ENCODE results near the gene SORL1.
A peak's percentile ranks its signal among the peaks of the same experiment; 100 is the strongest.

The SORL1 gene

GRCh38 chr11:121445071-121445768 is 6.9 kb upstream of the SORL1 start:
- H3K4me3 ChIP-seq (ENCODE audit: low read depth in 1 of 2, low read length in 2 of 2), result no peak overlapping the region

GRCh38 chr11:121446752-121447156 is 5.4 kb upstream of the SORL1 start:
- no peak overlapping the region for H3K27ac ChIP-seq (ENCODE audit: low read length)
- peaks cover 0 to 7% of the 10 kb centered on the region in 2 donors for H3K4me1 ChIP-seq (ENCODE audit: control insufficient read depth in 1 of 2, insufficient read depth in 2 of 2, low read length in 2 of 2)
- H3K27me3 ChIP-seq (ENCODE audit: low read depth, low read length), result no peaks in the 10 kb centered on the region
- H3K4me3 ChIP-seq (ENCODE audit: low read depth in 1 of 2, low read length in 2 of 2), result no peak overlapping the region
- no peaks in the 10 kb centered on the region for H3K36me3 ChIP-seq (ENCODE audit: control insufficient read depth in 1 of 2, insufficient read depth in 2 of 2, low read length in 2 of 2)
- no peaks in the 10 kb centered on the region for H3K9me3 ChIP-seq (ENCODE audit: control insufficient read depth in 1 of 2, low read length in 2 of 2)

More at GRCh38 chr11:121445071-121445768, 6.9 kb upstream of the SORL1 start:
- H3K36me3 ChIP-seq (ENCODE audit: control insufficient read depth in 1 of 2, insufficient read depth in 2 of 2, low read length in 2 of 2), result no peaks in the 10 kb centered on the region
- H3K4me1 ChIP-seq (ENCODE audit: control insufficient read depth in 1 of 2, insufficient read depth in 2 of 2, low read length in 2 of 2), result peaks cover 0 to 7% of the 10 kb centered on the region in 2 donors
- H3K27ac ChIP-seq (ENCODE audit: low read length), result no peak overlapping the region
- H3K9me3 ChIP-seq (ENCODE audit: control insufficient read depth in 1 of 2, low read length in 2 of 2), result no peaks in the 10 kb centered on the region
- no peaks in the 10 kb centered on the region for H3K27me3 ChIP-seq (ENCODE audit: low read depth, low read length)

GRCh38 chr11:121448011-121448410 is 4.1 kb upstream of the SORL1 start:
- Histone ChIP-seq H3K4me1 (ENCODE audit: control insufficient read depth in 1 of 2, insufficient read depth in 2 of 2, low read length in 2 of 2) (peaks cover 4 to 7% of the 10 kb centered on the region in 2 donors), H3K27me3 (ENCODE audit: low read depth, low read length) (no peaks in the 10 kb centered on the region), H3K27ac (ENCODE audit: low read length) (no peak overlapping the region), H3K36me3 (ENCODE audit: control insufficient read depth in 1 of 2, insufficient read depth in 2 of 2, low read length in 2 of 2) (no peaks in the 10 kb centered on the region), H3K4me3 (ENCODE audit: low read depth in 1 of 2, low read length in 2 of 2) (no peak overlapping the region), H3K9me3 (ENCODE audit: control insufficient read depth in 1 of 2, low read length in 2 of 2) (no peaks in the 10 kb centered on the region)

GRCh38 chr11:121448431-121448941 is 3.6 kb upstream of the SORL1 start:
- Histone ChIP-seq H3K4me3 (ENCODE audit: low read depth in 1 of 2, low read length in 2 of 2) (no peak overlapping the region), H3K9me3 (ENCODE audit: control insufficient read depth in 1 of 2, low read length in 2 of 2) (no peaks in the 10 kb centered on the region), H3K4me1 (ENCODE audit: control insufficient read depth in 1 of 2, insufficient read depth in 2 of 2, low read length in 2 of 2) (peaks cover 4 to 7% of the 10 kb centered on the region in 2 donors), H3K27ac (ENCODE audit: low read length) (no peak overlapping the region), H3K36me3 (ENCODE audit: control insufficient read depth in 1 of 2, insufficient read depth in 2 of 2, low read length in 2 of 2) (no peaks in the 10 kb centered on the region), H3K27me3 (ENCODE audit: low read depth, low read length) (no peaks in the 10 kb centered on the region)

- no peak overlapping the region for H3K4me3 ChIP-seq (ENCODE audit: low read depth in 1 of 2, low read length in 2 of 2)
- H3K36me3 ChIP-seq (ENCODE audit: control insufficient read depth in 1 of 2, insufficient read depth in 2 of 2, low read length in 2 of 2), result no peaks in the 10 kb centered on the region
- no peaks in the 10 kb centered on the region for H3K9me3 ChIP-seq (ENCODE audit: control insufficient read depth in 1 of 2, low read length in 2 of 2)
- no peaks in the 10 kb centered on the region for H3K27me3 ChIP-seq (ENCODE audit: low read depth, low read length)
- no peak overlapping the region for H3K27ac ChIP-seq (ENCODE audit: low read length)
- H3K4me1 ChIP-seq (ENCODE audit: control insufficient read depth in 1 of 2, insufficient read depth in 2 of 2, low read length in 2 of 2), result peaks cover 4 to 7% of the 10 kb centered on the region in 2 donors
These were observed 3.0 kb upstream of the SORL1 start for GRCh38 chr11:121449123-121449522.

GRCh38 chr11:121449626-121450025 is 2.5 kb upstream of the SORL1 start:
- H3K4me1 ChIP-seq (ENCODE audit: control insufficient read depth in 1 of 2, insufficient read depth in 2 of 2, low read length in 2 of 2), result peaks cover 4 to 7% of the 10 kb centered on the region in 2 donors
- H3K4me3 ChIP-seq (ENCODE audit: low read depth in 1 of 2, low read length in 2 of 2), result no peak overlapping the region
- no peaks in the 10 kb centered on the region for H3K9me3 ChIP-seq (ENCODE audit: control insufficient read depth in 1 of 2, low read length in 2 of 2)
- H3K27ac ChIP-seq (ENCODE audit: low read length), result no peak overlapping the region
- H3K36me3 ChIP-seq (ENCODE audit: control insufficient read depth in 1 of 2, insufficient read depth in 2 of 2, low read length in 2 of 2), result no peaks in the 10 kb centered on the region
- H3K27me3 ChIP-seq (ENCODE audit: low read depth, low read length), result no peaks in the 10 kb centered on the region

GRCh38 chr11:121450401-121450800 is 1.7 kb upstream of the SORL1 start:
- H3K9me3 ChIP-seq (ENCODE audit: control insufficient read depth in 1 of 2, low read length in 2 of 2), result no peaks in the 10 kb centered on the region
- H3K4me3 ChIP-seq (ENCODE audit: low read depth in 1 of 2, low read length in 2 of 2), result no peak overlapping the region
- H3K27me3 ChIP-seq (ENCODE audit: low read depth, low read length), result no peaks in the 10 kb centered on the region
- H3K27ac ChIP-seq (ENCODE audit: low read length), result no peak overlapping the region
- no peaks in the 10 kb centered on the region for H3K36me3 ChIP-seq (ENCODE audit: control insufficient read depth in 1 of 2, insufficient read depth in 2 of 2, low read length in 2 of 2)
- H3K4me1 ChIP-seq (ENCODE audit: control insufficient read depth in 1 of 2, insufficient read depth in 2 of 2, low read length in 2 of 2), result peaks cover 4 to 7% of the 10 kb centered on the region in 2 donors

GRCh38 chr11:121451178-121451985 is 732 bp upstream of the SORL1 start:
- Histone ChIP-seq H3K4me1 (ENCODE audit: control insufficient read depth in 1 of 2, insufficient read depth in 2 of 2, low read length in 2 of 2) (peaks cover 4 to 7% of the 10 kb centered on the region in 2 donors), H3K27me3 (ENCODE audit: low read depth, low read length) (no peaks in the 10 kb centered on the region), H3K36me3 (ENCODE audit: control insufficient read depth in 1 of 2, insufficient read depth in 2 of 2, low read length in 2 of 2) (no peaks in the 10 kb centered on the region), H3K27ac (ENCODE audit: low read length) (peak overlapping the region; percentile 6), H3K9me3 (ENCODE audit: control insufficient read depth in 1 of 2, low read length in 2 of 2) (no peaks in the 10 kb centered on the region), H3K4me3 (ENCODE audit: low read depth in 1 of 2, low read length in 2 of 2) (peak overlapping the region; percentile 45 to 90)

GRCh38 chr11:121452609-121453150 is 566 bp downstream of the SORL1 start, which contains the start of gene SORL1-AS1:
Gene SORL1-AS1 (minus strand): TSS chr11:121452967.
- no peaks in the 10 kb centered on the region for H3K36me3 ChIP-seq (ENCODE audit: control insufficient read depth in 1 of 2, insufficient read depth in 2 of 2, low read length in 2 of 2)
- H3K4me3 ChIP-seq (ENCODE audit: low read depth in 1 of 2, low read length in 2 of 2), result peak within 1 kb of the TSS; percentile 55 to 90
- peaks cover 4 to 7% of the 10 kb centered on the region in 2 donors for H3K4me1 ChIP-seq (ENCODE audit: control insufficient read depth in 1 of 2, insufficient read depth in 2 of 2, low read length in 2 of 2)
- H3K9me3 ChIP-seq (ENCODE audit: control insufficient read depth in 1 of 2, low read length in 2 of 2), result no peaks in the 10 kb centered on the region
- H3K27ac ChIP-seq (ENCODE audit: low read length), result no peak within 1 kb of the TSS
- no peaks in the 10 kb centered on the region for H3K27me3 ChIP-seq (ENCODE audit: low read depth, low read length)

- no peaks in the 10 kb centered on the region for H3K27me3 ChIP-seq (ENCODE audit: low read depth, low read length)
- peaks cover 4 to 7% of the 10 kb centered on the region in 2 donors for H3K4me1 ChIP-seq (ENCODE audit: control insufficient read depth in 1 of 2, insufficient read depth in 2 of 2, low read length in 2 of 2)
- H3K9me3 ChIP-seq (ENCODE audit: control insufficient read depth in 1 of 2, low read length in 2 of 2), result no peaks in the 10 kb centered on the region
- H3K4me3 ChIP-seq (ENCODE audit: low read depth in 1 of 2, low read length in 2 of 2), result peak overlapping the region; percentile 26 to 90
- H3K36me3 ChIP-seq (ENCODE audit: control insufficient read depth in 1 of 2, insufficient read depth in 2 of 2, low read length in 2 of 2), result no peaks in the 10 kb centered on the region
- no peak overlapping the region for H3K27ac ChIP-seq (ENCODE audit: low read length)
These were observed 1.6 kb downstream of the SORL1 start for GRCh38 chr11:121453589-121454299.

- H3K27ac ChIP-seq (ENCODE audit: low read length), result no peak overlapping the region
- H3K4me1 ChIP-seq (ENCODE audit: control insufficient read depth in 1 of 2, insufficient read depth in 2 of 2, low read length in 2 of 2), result peaks cover 0 to 12% of the 10 kb centered on the region in 2 donors
- H3K27me3 ChIP-seq (ENCODE audit: low read depth, low read length), result no peaks in the 10 kb centered on the region
These were observed 3.0 kb downstream of the SORL1 start for GRCh38 chr11:121455115-121455514.

More at GRCh38 chr11:121455115-121455514, 3.0 kb downstream of the SORL1 start:
- no peak overlapping the region for H3K4me3 ChIP-seq (ENCODE audit: low read depth in 1 of 2, low read length in 2 of 2)
- H3K36me3 ChIP-seq (ENCODE audit: control insufficient read depth in 1 of 2, insufficient read depth in 2 of 2, low read length in 2 of 2), result no peaks in the 10 kb centered on the region
- H3K9me3 ChIP-seq (ENCODE audit: control insufficient read depth in 1 of 2, low read length in 2 of 2), result no peaks in the 10 kb centered on the region
